IgD-negative memory B cell (primary cell): ENCODE measurements around the gene BPTF. TPM values are rescaled to one million over a fixed set of nuclear protein-coding genes. Genes with fewer than 3 reads are reported as not detected.
A peak's percentile ranks its signal among the peaks of the same experiment; 100 is the strongest.
"Not testable (repeated sequence)": the region's sequence is repeated elsewhere in the genome, so short reads cannot be mapped to it uniquely, and the experiment has no call there.

Experiments used
- H3K27ac Mint-ChIP-seq, 3 donors: one replicate each; pipeline ENCODE4 v1.8.0; 2020 to 2022; ENCODE audit warnings: mild to moderate bottlenecking in 3 of 3, mixed read lengths in 3 of 3, moderate library complexity in 1 of 3
- H3K27me3 Mint-ChIP-seq: one replicate; pipeline ENCODE4 v1.8.0; 2021; ENCODE audit warnings: mixed read lengths
- H3K36me3 Mint-ChIP-seq: one replicate; pipeline ENCODE4 v1.8.0; 2020; ENCODE audit warnings: mild to moderate bottlenecking, mixed read lengths
- H3K4me1 Mint-ChIP-seq, 3 donors: one replicate each; pipeline ENCODE4 v1.8.0; 2020 to 2022; ENCODE audit warnings: mixed read lengths in 3 of 3, mild to moderate bottlenecking in 1 of 3
- H3K4me3 Mint-ChIP-seq, 4 donors: one replicate each; pipeline ENCODE4 v1.8.0; 2020 to 2022; ENCODE audit warnings: mild to moderate bottlenecking in 4 of 4, mixed read lengths in 4 of 4, moderate library complexity in 3 of 4
- H3K9me3 Mint-ChIP-seq, 3 donors: one replicate each; pipeline ENCODE4 v1.8.0; 2020 to 2021; ENCODE audit warnings: mixed read lengths in 3 of 3, mild to moderate bottlenecking in 1 of 3
- polyA plus RNA-seq: library from polyadenylated mRNA; unstranded; fragments of 300-500 nt; fragmentation: Illumina TruSeq; gene quantifications from one replicate; pipeline ENCODE4 v1.2.3, GENCODE V29; 2021

BPTF gene
- polyA plus RNA-seq, 1 donor from 2014 or later = 21.6 TPM

GRCh38 chr17:68018493-68018892 lies 193.2 kb downstream of the BPTF start:
- Mint-ChIP-seq H3K4me1 (peaks cover 11 to 15% (median 13%) of the 10 kb centered on the region in 3 donors), H3K27ac (peak overlapping the region in 2 of 3 donors; percentile 53 to 61), H3K4me3 (peak overlapping the region in 1 of 4 donors; percentile 41)
- H3K9me3 Mint-ChIP-seq, H3K36me3 Mint-ChIP-seq, H3K27me3 Mint-ChIP-seq: not testable (repeated sequence)

- Mint-ChIP-seq H3K36me3 (peaks cover 2% of the 10 kb centered on the region), H3K27ac (peak overlapping the region; percentile 96 to 100 (median 99)), H3K4me1 (peaks cover 11 to 15% (median 13%) of the 10 kb centered on the region in 3 donors), H3K27me3 (peaks cover 3% of the 10 kb centered on the region), H3K9me3 (peaks cover 0 to 4% (median 3%) of the 10 kb centered on the region in 3 donors), H3K4me3 (peak overlapping the region; percentile 82 to 95 (median 90))
Measured at GRCh38 chr17:68019336-68019674, 194.0 kb downstream of the BPTF start.

- peaks cover 0 to 4% (median 3%) of the 10 kb centered on the region in 3 donors for H3K9me3 Mint-ChIP-seq
- H3K36me3 Mint-ChIP-seq = peaks cover 2% of the 10 kb centered on the region
- peaks cover 3% of the 10 kb centered on the region for H3K27me3 Mint-ChIP-seq
- peak overlapping the region; percentile 96 to 100 (median 99) for H3K27ac Mint-ChIP-seq
- peaks cover 11 to 13% (median 12%) of the 10 kb centered on the region in 3 donors for H3K4me1 Mint-ChIP-seq
- peak overlapping the region; percentile 82 to 95 (median 90) for H3K4me3 Mint-ChIP-seq
Measured at GRCh38 chr17:68019675-68020408, 194.5 kb downstream of the BPTF start.

GRCh38 chr17:68020409-68020756 lies 195.1 kb downstream of the BPTF start:
- peak overlapping the region; percentile 96 to 100 (median 99) for H3K27ac Mint-ChIP-seq
- H3K9me3 Mint-ChIP-seq = peaks cover 0 to 4% (median 3%) of the 10 kb centered on the region in 3 donors
- peaks cover 11 to 12% (median 11%) of the 10 kb centered on the region in 3 donors for H3K4me1 Mint-ChIP-seq
- peaks cover 2% of the 10 kb centered on the region for H3K36me3 Mint-ChIP-seq
- H3K27me3 Mint-ChIP-seq = peaks cover 3% of the 10 kb centered on the region
- H3K4me3 Mint-ChIP-seq = peak overlapping the region; percentile 82 to 95 (median 90)

GRCh38 chr17:68020791-68021190 lies 195.5 kb downstream of the BPTF start:
- H3K27me3 Mint-ChIP-seq, H3K9me3 Mint-ChIP-seq, H3K36me3 Mint-ChIP-seq: not testable (repeated sequence)
- H3K4me3 Mint-ChIP-seq = peak overlapping the region; percentile 82 to 95 (median 90)
- H3K27ac Mint-ChIP-seq = peak overlapping the region; percentile 96 to 100 (median 99)
- peaks cover 9 to 11% (median 11%) of the 10 kb centered on the region in 3 donors for H3K4me1 Mint-ChIP-seq

GRCh38 chr17:68021963-68022362 lies 196.7 kb downstream of the BPTF start:
- peak overlapping the region in 2 of 4 donors; percentile 22 to 47 for H3K4me3 Mint-ChIP-seq
- peaks cover 0 to 4% (median 3%) of the 10 kb centered on the region in 3 donors for H3K9me3 Mint-ChIP-seq
- H3K27ac Mint-ChIP-seq = peak overlapping the region in 1 of 3 donors; percentile 55
- peaks cover 9 to 11% (median 10%) of the 10 kb centered on the region in 3 donors for H3K4me1 Mint-ChIP-seq
- H3K27me3 Mint-ChIP-seq = peaks cover 3% of the 10 kb centered on the region
- peaks cover 2% of the 10 kb centered on the region for H3K36me3 Mint-ChIP-seq

- H3K9me3 Mint-ChIP-seq, H3K27me3 Mint-ChIP-seq, H3K36me3 Mint-ChIP-seq: not testable (repeated sequence)
- Mint-ChIP-seq H3K27ac (peak overlapping the region in 1 of 3 donors; percentile 55), H3K4me1 (peaks cover 9 to 11% (median 10%) of the 10 kb centered on the region in 3 donors), H3K4me3 (peak overlapping the region in 1 of 4 donors; percentile 22)
Measured at GRCh38 chr17:68022547-68022946, 197.2 kb downstream of the BPTF start.

- H3K9me3 Mint-ChIP-seq = no peaks in the 10 kb centered on the region
- H3K4me1 Mint-ChIP-seq = no peaks in the 10 kb centered on the region
- H3K27ac Mint-ChIP-seq = no peak overlapping the region
- H3K27me3 Mint-ChIP-seq = no peaks in the 10 kb centered on the region
- no peak overlapping the region for H3K4me3 Mint-ChIP-seq
- no peaks in the 10 kb centered on the region for H3K36me3 Mint-ChIP-seq
Measured at GRCh38 chr17:68029512-68030215, 204.4 kb downstream of the BPTF start.

Other genes with a start within 250 kb of the BPTF start
- gene NOL11, start 107.6 kb upstream of the BPTF start, polyA plus RNA-seq = 24.1 TPM
- 1.6 TPM for gene C17orf58, start 171.0 kb downstream of the BPTF start, polyA plus RNA-seq
- gene KPNA2, start 210.2 kb downstream of the BPTF start, polyA plus RNA-seq = 32.3 TPM